HG03460 (cell line): ENCODE measurements around the gene CAP2.
"Not testable (repeated sequence)": the region's sequence is repeated elsewhere in the genome, so short reads cannot be mapped to it uniquely, and the experiment has no call there.

Source experiments
- ATAC-seq: cut with Tn5 transposase; IDR thresholded peaks from one replicate; pipeline ENCODE4 v1.9.1; 2021; ENCODE audit not compliant: unreplicated experiment

Gene CAP2

GRCh38 chr6:17395112-17395511 lies 1.7 kb downstream of the CAP2 start:
- no peak for ATAC-seq

DNA sequence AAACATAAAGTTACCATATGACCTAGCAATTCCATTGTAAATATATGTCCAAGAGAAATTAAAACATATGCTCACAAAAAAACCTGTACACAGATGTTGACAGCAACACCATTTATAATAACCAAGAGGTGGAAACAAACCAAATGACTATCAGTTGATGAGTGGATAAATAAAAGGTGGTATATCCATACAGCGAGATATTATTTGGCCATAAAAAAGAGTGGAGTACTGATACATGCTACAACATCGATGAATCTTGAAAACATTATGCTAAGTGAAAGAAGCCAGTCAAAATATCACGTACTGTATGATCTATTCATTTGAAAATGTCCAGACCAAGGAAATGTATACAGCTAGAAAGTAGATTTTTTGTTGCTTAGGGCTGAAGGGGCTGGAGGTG lies 2.9 kb downstream of the CAP2 start:
- ATAC-seq = no peak

DNA sequence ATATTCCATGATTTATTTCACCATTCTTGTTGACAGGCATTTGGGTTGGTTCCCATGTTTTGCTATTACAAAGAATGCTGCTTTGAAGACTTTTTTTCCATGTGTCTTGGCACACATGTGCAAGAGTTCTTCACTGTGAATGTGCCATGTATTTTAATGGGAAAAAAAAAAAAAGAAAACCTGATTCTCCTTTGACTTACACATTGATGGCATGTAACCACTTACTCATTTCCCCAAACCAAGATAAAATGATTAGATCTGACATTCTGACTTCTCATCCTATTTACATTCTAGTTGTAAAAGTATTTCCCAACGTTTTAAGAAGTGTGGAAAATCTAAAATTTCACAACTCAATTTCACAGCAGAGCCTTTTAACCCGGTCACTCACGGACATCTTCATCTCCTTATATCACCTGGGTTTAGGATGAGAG lies 4.4 kb downstream of the CAP2 start:
- no peak for ATAC-seq

- ATAC-seq = not testable (repeated sequence)
Measured at GRCh38 chr6:17405181-17405943, 12.0 kb downstream of the CAP2 start.

- no peak for ATAC-seq
Measured at GRCh38 chr6:17405944-17406245, 12.5 kb downstream of the CAP2 start.

GRCh38 chr6:17408081-17408480 lies 14.7 kb downstream of the CAP2 start:
- ATAC-seq = no peak

- ATAC-seq = no peak
Measured at GRCh38 chr6:17410281-17410680, 16.9 kb downstream of the CAP2 start.

- no peak for ATAC-seq
Measured at GRCh38 chr6:17413313-17413750, 19.9 kb downstream of the CAP2 start.

- ATAC-seq = not testable (repeated sequence)
Measured at GRCh38 chr6:17414395-17414794, 21.0 kb downstream of the CAP2 start.

DNA sequence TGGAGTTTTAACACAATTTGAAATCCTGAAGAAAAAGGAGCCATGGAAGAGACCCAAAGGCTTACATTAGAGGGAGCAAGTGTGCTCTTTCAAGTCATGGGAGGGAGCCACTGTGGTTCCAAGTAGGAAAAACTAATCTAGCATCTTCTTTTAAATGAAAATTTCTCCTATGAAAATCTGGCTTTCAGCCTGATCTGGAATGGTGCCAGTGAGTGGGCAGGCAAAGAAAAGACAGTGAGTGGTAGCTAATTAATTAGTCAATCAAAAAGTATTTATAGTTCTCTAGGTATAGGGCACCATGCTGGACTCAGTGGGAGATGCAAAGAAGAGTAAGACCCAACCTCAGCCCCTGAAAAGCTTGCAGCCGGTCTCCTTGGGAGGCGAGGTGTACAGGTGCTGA lies 21.9 kb downstream of the CAP2 start:
- ATAC-seq = no peak

- no peak for ATAC-seq
Measured at GRCh38 chr6:17416806-17417205, 23.4 kb downstream of the CAP2 start.

GRCh38 chr6:17417817-17418216 lies 24.4 kb downstream of the CAP2 start:
- no peak for ATAC-seq

GRCh38 chr6:17418281-17419188 lies 25.1 kb downstream of the CAP2 start:
- ATAC-seq = no peak

DNA sequence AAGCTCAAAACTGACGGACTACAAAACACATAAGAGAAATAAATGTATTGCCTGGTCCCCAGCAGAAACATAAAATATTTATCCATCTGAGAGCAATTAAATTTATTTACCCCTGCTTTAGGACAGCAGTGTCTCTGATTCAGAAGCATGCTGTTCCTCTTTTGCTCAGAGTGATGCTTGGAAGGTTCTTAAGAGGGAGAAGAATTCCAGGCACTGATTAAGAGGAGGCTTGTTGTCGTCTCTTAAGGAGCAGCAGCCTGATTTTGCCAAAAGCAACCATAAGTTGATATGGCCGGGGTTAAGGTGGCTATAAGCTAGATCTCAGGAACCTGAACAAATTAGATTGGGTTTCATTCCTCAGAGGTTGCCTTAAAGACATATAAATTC lies 25.8 kb downstream of the CAP2 start:
- ATAC-seq = no peak

DNA sequence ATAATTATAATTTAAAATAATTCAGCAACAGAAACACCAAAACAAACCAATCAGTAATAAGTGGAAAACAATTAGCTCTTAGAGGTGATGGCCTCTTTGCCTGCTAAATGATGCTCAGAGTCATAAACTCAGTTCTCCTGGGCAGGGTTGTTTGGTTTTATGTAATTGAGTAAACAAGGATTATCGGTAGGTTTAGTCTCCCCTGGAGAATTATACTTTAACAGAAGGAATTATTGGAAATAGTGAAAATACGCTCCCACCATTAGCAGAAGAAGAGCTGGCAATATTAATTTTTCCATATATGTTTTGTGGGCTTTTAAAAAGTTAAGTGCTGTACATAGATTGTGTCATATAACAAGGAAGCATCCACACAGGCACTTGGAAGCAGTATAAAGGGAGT lies 27.0 kb downstream of the CAP2 start:
- no peak for ATAC-seq

DNA sequence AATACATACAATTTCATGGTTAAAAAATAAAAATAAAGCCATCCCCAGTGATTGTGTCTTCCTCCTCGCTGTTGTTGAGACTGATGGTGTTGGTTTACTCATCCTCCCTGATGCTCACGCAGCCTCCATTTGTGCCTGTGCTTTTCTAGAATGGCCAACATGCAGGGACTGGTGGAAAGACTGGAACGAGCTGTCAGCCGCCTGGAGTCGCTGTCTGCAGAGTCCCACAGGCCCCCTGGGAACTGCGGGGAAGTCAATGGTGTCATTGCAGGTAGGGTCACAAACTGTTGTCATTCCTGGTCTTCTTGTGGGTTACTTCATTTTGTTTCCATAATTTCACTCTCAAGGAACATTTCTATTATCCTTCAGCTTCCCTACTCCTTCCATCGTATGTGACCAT lies 28.0 kb downstream of the CAP2 start:
- no peak for ATAC-seq

DNA sequence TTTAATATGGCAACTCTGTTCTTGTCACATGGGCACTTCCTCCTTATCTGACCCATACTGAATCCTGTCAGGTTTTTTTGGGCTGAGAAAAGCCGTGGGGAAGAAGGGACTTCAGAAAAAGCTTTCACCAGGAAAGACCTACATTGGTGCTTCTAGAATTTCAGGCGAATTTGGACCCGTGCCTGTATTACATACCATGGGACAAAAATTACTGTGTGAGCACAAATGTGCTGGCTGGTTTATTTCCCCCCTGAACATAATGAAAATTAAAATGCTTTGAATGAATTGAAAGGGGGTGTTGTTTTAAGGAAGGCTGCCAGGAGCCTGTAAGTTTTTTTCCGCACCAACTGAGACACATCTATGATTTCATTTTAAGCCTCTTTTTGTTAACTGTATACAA lies 29.6 kb downstream of the CAP2 start:
- ATAC-seq = no peak

- ATAC-seq = no peak
Measured at GRCh38 chr6:17427062-17427461, 33.7 kb downstream of the CAP2 start.

GRCh38 chr6:17427617-17428016 lies 34.2 kb downstream of the CAP2 start:
- ATAC-seq = no peak

DNA sequence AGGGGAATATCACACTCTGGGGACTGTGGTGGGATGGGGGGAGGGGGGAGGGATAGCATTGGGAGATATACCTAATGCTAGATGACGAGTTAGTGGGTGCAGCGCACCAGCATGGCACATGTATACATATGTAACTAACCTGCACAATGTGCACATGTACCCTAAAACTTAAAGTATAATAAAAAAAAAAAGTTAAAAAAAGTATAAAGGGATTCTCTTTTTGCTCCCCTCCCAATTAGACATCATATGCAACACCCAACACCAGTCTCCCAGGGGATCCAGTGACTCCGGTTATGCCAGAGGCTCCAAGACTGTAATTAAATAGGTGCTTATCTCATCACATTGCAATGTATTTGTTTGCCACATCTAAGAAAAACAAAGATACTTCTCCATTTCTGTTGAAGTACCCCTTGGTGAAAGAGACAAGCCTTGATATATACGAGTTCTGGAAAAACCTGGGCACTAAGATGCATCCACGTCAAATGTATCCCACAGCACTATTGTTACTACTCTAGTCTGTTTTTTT lies 35.3 kb downstream of the CAP2 start:
- ATAC-seq = not testable (repeated sequence)

DNA sequence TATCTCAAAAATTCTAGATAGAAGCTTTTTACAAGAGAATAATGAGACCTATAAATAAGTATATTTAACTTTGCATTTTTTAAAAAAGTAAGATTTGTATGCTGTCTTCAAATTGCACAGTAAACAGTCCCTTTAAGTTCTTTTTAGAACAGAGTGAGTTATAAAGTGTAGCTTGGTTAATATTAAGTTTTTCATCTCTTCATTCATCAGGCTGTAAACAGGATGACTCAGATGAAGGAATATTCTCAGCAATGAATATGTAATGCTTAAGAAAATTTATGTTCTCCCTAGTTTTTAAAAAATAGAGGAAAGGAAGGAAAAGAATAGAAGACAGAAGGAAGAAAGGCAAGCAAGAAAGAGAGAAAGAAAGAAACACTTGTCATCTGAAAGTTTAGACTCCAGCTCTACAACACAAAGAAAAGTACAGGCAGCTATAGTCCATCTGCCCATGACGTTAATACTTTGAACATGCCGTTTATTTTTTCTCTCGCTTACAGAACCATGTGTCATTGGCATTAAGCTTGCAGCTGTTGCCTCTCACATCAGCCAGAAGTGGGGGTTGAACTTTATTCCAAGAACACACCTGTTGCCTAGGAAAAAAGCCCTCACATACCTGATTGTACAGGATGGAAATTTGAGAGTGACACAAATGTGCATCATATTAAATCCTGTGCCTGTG lies 36.1 kb downstream of the CAP2 start:
- no peak for ATAC-seq
